ENCODE measurements around the gene KCNQ1OT1. TPM values are rescaled to one million over a fixed set of nuclear protein-coding genes. Genes with fewer than 3 reads are reported as not detected.

Gene KCNQ1OT1
- total and polyA plus RNA-seq, 2 of the 4 experiments (the other 2 are of a cell fraction) = 0.14 to 2.0 TPM

GRCh38 chr11:2673250-2673610 is 26.6 kb downstream of the KCNQ1OT1 start:
- Histone ChIP-seq H4K91ac (ENCODE audit: insufficient read depth, low read depth, low read length) (no peak overlapping the region), H3K23ac (ENCODE audit: low read depth, low read length) (no peak overlapping the region), H2BK15ac (ENCODE audit: low read depth, low read length) (no peak overlapping the region), H2BK5ac (ENCODE audit: low read depth, low read length, poor library complexity, severe bottlenecking) (no peak overlapping the region), H4K8ac (ENCODE audit: low read depth in 2 of 2, low read length in 2 of 2) (no peak overlapping the region), H3K18ac (ENCODE audit: low read depth, low read length) (no peak overlapping the region), H3K36me3 (ENCODE audit: control insufficient read depth, insufficient read depth, low read length) (peaks cover 7% of the 10 kb centered on the region), H4K20me1 (ENCODE audit: insufficient read depth, low read length) (peaks cover 78% of the 10 kb centered on the region), H3K9me3 (ENCODE audit: control insufficient read depth, insufficient read depth, low read length) (no peaks in the 10 kb centered on the region), H3K9ac (ENCODE audit: low read depth, low read length) (no peak overlapping the region), H3K4me1 (ENCODE audit: control insufficient read depth, insufficient read depth, low read length) (no peaks in the 10 kb centered on the region), H3K56ac (ENCODE audit: extremely low read depth, insufficient read depth, low read length) (no peak overlapping the region), H4K5ac (ENCODE audit: low read depth, low read length) (no peak overlapping the region), H3K4me2 (ENCODE audit: low read depth, low read length) (no peak overlapping the region), H3K14ac (replicated peaks; ENCODE audit: low read depth, low read length) (no peak overlapping the region), H3K4ac (ENCODE audit: low read depth, low read length) (no peak overlapping the region), H3K79me1 (ENCODE audit: low read depth in 1 of 2, low read length in 2 of 2) (peaks cover 12 to 54% of the 10 kb centered on the region in 2 experiments), H2BK120ac (ENCODE audit: low read depth, low read length) (no peak overlapping the region), H2AFZ (replicated peaks; ENCODE audit: low read length, poor library complexity) (no peak overlapping the region), H3K27ac (ENCODE audit: insufficient read depth, low read length) (no peak overlapping the region), H3K4me3 (ENCODE audit: insufficient read depth, low read depth, low read length) (no peak overlapping the region), H3K9me1 (ENCODE audit: insufficient read depth, low read length) (peaks cover 14% of the 10 kb centered on the region), H3K27me3 (ENCODE audit: control insufficient read depth, insufficient read depth, low read length) (peaks cover 6% of the 10 kb centered on the region), H2BK20ac (ENCODE audit: low read depth, low read length) (no peak overlapping the region), H2AK5ac (ENCODE audit: low read depth, low read length) (no peak overlapping the region), H2AK9ac (replicated peaks; ENCODE audit: low read depth, low read length, poor library complexity) (no peak overlapping the region)
- CTCF ChIA-PET = no interaction called here
- BruUV-seq (replicated peaks) = no TSS peak
- intact Hi-C loops (cut with micrococcal nuclease) = no loop called here
- ATAC-seq (ENCODE audit: low read depth) (no peak), DNase-seq (no peak)
- in situ Hi-C loops (cut with MboI; ENCODE audit: low sequenced_read_pairs) = no loop called here
- no CpG with 5 or more reads among the region's 2 CpGs for WGBS, 2 experiments (ENCODE audit: extremely low coverage in 2 of 2, insufficient read length in 1 of 2)
- dilution Hi-C loops (cut with HindIII; ENCODE audit: low sequenced_read_pairs, unreplicated experiment) = no loop called here
- no peak for TF ChIP-seq SMC3 (IDR thresholded peaks at IDR 0.05; ENCODE audit: low read depth, low read length)
- TF ChIP-seq ELK1 (IDR thresholded peaks at IDR 0.05; ENCODE audit: borderline replicate concordance, low read depth, low read length) = no peak
- no peak for TF ChIP-seq NFE2L2 (IDR thresholded peaks at IDR 0.05; ENCODE audit: low read depth, low read length)
- no peak for TF ChIP-seq CEBPB (IDR thresholded peaks at IDR 0.05; ENCODE audit: low read depth, low read length)
- no peak for TF ChIP-seq RAD21 (IDR thresholded peaks at IDR 0.05; ENCODE audit: low read length)
- TF ChIP-seq, protein P1, sequence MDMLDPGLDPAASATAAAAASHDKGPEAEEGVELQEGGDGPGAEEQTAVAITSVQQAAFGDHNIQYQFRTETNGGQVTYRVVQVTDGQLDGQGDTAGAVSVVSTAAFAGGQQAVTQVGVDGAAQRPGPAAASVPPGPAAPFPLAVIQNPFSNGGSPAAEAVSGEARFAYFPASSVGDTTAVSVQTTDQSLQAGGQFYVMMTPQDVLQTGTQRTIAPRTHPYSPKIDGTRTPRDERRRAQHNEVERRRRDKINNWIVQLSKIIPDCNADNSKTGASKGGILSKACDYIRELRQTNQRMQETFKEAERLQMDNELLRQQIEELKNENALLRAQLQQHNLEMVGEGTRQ (IDR thresholded peaks at IDR 0.05; ENCODE audit: low read depth, low read length) = no peak
- POLR2A ChIA-PET (ENCODE audit: unreplicated experiment) = no interaction called here
